Lower leg skin (tissue), 4 donors: ENCODE data around the gene CST3. TPM values are rescaled to one million over a fixed set of nuclear protein-coding genes. Genes with fewer than 3 reads are reported as not detected.

ENCODE experiments used
- DNase-seq, 2 donors: peaks; one replicate each; pipeline ENCODE4 v3.0.0-alpha.2; 2019; ENCODE audit warnings: low spot score in 2 of 2
- H3K4me3 ChIP-seq: fragments of 200-600 bp; sonication (generic); 2 replicates; pipeline ENCODE4 v1.5.1; 2017; ENCODE audit warnings: mild to moderate bottlenecking, low read depth; ENCODE audit not compliant: poor library complexity, severe bottlenecking
- CTCF ChIP-seq, 3 donors: fragments of 450-650 bp; IDR thresholded peaks; one replicate each; pipeline ENCODE4 v1.5.1; 2016; ENCODE audit warnings: antibody characterized with exemption in 3 of 3, mild to moderate bottlenecking in 3 of 3, moderate library complexity in 2 of 3
- POLR2A ChIP-seq, 2 donors: fragments of 450-650 bp; IDR thresholded peaks; one replicate each; pipeline ENCODE4 v1.6.1; 2016 to 2017; ENCODE audit warnings: antibody characterized with exemption in 2 of 2, mild to moderate bottlenecking in 1 of 2, moderate library complexity in 1 of 2
- WGBS, 2 donors: methylation state at CpG; one replicate each; pipeline ENCODE4 v1.1.5; 2018; 5-methylcytosine and 5-hydroxymethylcytosine counted together
- intact Hi-C: fragments of 100-400 bp; cut with DNase I; formaldehyde crosslinking; loops from one replicate; pipeline ENCODE4 v1.15.0; 2023; ENCODE audit warnings: low total_unique reads
- total RNA-seq, 4 donors: library from RNA; depleted of rRNA; stranded (reverse); fragments of >200 nt; gene quantifications; one replicate each; pipeline ENCODE4 v1.1.0, GENCODE V29; 2016

CST3 gene
- total RNA-seq, 4 donors from 2014 or later, result 348 to 760 (median 498) TPM

- TF ChIP-seq CTCF (IDR thresholded peaks at IDR 0.05) (no peak), POLR2A (IDR thresholded peaks at IDR 0.05) (no peak)
- WGBS, 2 donors, result 79 to 82% methylated on average over 12 of the region's 12 CpGs
- no peak for DNase-seq
- H3K4me3 ChIP-seq, result no peak overlapping the region
- intact Hi-C loops, result no loop called here
Observed at GRCh38 chr20:23631981-23632710, 5.6 kb downstream of the CST3 start.

- WGBS, 2 donors, result 93 to 95% methylated on average over 9 of the region's 9 CpGs
- intact Hi-C loops, result no loop called here
- no peak for TF ChIP-seq POLR2A (IDR thresholded peaks at IDR 0.05)
- TF ChIP-seq CTCF (IDR thresholded peaks at IDR 0.05), result no peak
- DNase-seq, result no peak
- H3K4me3 ChIP-seq, result no peak overlapping the region
Observed at GRCh38 chr20:23631226-23631822, 6.4 kb downstream of the CST3 start.

- 82 to 83% methylated on average over 4 of the region's 4 CpGs for WGBS, 2 donors
- no peak overlapping the region for H3K4me3 ChIP-seq
- TF ChIP-seq POLR2A (IDR thresholded peaks at IDR 0.05) (no peak), CTCF (IDR thresholded peaks at IDR 0.05) (no peak)
- DNase-seq, result no peak
- intact Hi-C loops, result no loop called here
Observed at GRCh38 chr20:23630392-23630849, 7.3 kb downstream of the CST3 start.

- TF ChIP-seq POLR2A (IDR thresholded peaks at IDR 0.05), result no peak
- no peak for TF ChIP-seq CTCF (IDR thresholded peaks at IDR 0.05)
- no peak overlapping the region for H3K4me3 ChIP-seq
- intact Hi-C loops, result loop anchor here (5.0 kb wide), 1 partner anchor 1772 kb away; no protein-coding TSS in a partner anchor
- 69 to 80% methylated on average over 12 of the region's 12 CpGs for WGBS, 2 donors
- no peak for DNase-seq
Observed at GRCh38 chr20:23629542-23630391, 8.0 kb downstream of the CST3 start.

GRCh38 chr20:23629017-23629541 lies 8.7 kb downstream of the CST3 start:
- intact Hi-C loops, result loop anchor here (5.0 kb wide), 1 partner anchor 1772 kb away; no protein-coding TSS in a partner anchor
- H3K4me3 ChIP-seq, result no peak overlapping the region
- DNase-seq, result peak in 1 of 2 donors; percentile 71
- TF ChIP-seq POLR2A (IDR thresholded peaks at IDR 0.05) (no peak), CTCF (IDR thresholded peaks at IDR 0.05) (no peak)
- WGBS, 2 donors, result 58 to 66% methylated on average over 7 of the region's 7 CpGs
